Right lobe of liver (tissue), 6 donors: Measurements from ENCODE around the gene RICTOR. TPM values are rescaled to one million over a fixed set of nuclear protein-coding genes. Genes with fewer than 3 reads are reported as not detected.

ENCODE experiments used
- ATAC-seq, 4 donors: fragments of 200-7000 bp; cut with Tn5 transposase; one replicate each; pipeline ENCODE4 v1.9.1; 2020; ENCODE audit warnings: mild to moderate bottlenecking in 4 of 4, moderate library complexity in 4 of 4
- DNase-seq, 3 donors: peaks; one replicate each; pipeline ENCODE4 v3.0.0-alpha.2; 2020
- H3K27ac ChIP-seq, 3 donors: fragments of 200-600 bp; one replicate each; pipeline ENCODE4 v1.8.0; 2022
- H3K27me3 ChIP-seq, 2 donors: fragments of 200-600 bp; one replicate each; pipeline ENCODE4 v1.8.0; 2022
- H3K36me3 ChIP-seq, 4 donors: fragments of 200-600 bp; sonication (generic) in 1 of 4; one replicate each; pipeline versions ENCODE4 v1.5.1 to v1.8.0; 2017 to 2022; ENCODE audit warnings: control low read depth in 1 of 4
- H3K4me1 ChIP-seq, 4 donors: fragments of 200-600 bp; sonication (generic) in 1 of 4; one replicate each; pipeline versions ENCODE4 v1.5.1 to v1.8.0; 2017 to 2022; ENCODE audit warnings: control low read depth in 1 of 4
- H3K4me3 ChIP-seq, 3 donors: fragments of 200-600 bp; one replicate each; pipeline ENCODE4 v1.8.0; 2022
- H3K9me3 ChIP-seq, 4 donors: fragments of 200-600 bp; sonication (generic) in 1 of 4; one replicate each; pipeline versions ENCODE4 v1.5.1 to v1.8.0; 2017 to 2022; ENCODE audit warnings: control low read depth in 1 of 4
- CTCF ChIP-seq, 4 donors: fragments of 200-600 bp in 3 of 4; fragments of 450-650 bp in 1 of 4; IDR thresholded peaks; one replicate each; pipeline versions ENCODE4 v1.5.1 to v1.8.0; 2016 to 2022; ENCODE audit warnings: antibody characterized with exemption in 4 of 4, mild to moderate bottlenecking in 2 of 4
- POLR2A ChIP-seq: fragments of 450-650 bp; IDR thresholded peaks from one replicate; pipeline ENCODE4 v1.6.1; 2017; ENCODE audit warnings: antibody characterized with exemption, mild to moderate bottlenecking
- WGBS: methylation state at CpG from one replicate; pipeline ENCODE4 v1.1.6; 2018; ENCODE audit warnings: low coverage, low lambda C conversion rate; ENCODE audit not compliant: insufficient coverage; ENCODE audit errors: missing lambda C conversion rate; 5-methylcytosine and 5-hydroxymethylcytosine counted together
- intact Hi-C, 2 donors: fragments of 100-400 bp; cut with DNase I; formaldehyde crosslinking; loops; one replicate each; pipeline versions ENCODE4 v1.11.2 to v1.14.1; 2022
- total RNA-seq, 6 experiments: library from RNA; depleted of rRNA in 2 of 6; stranded (reverse); fragments of >200 nt in 2 of 6; fragmentation: NEBNext Ultra II Directional in 3 of 6; extraction: Animal tissue kit (Norgen Biotek cat#: 25700) in 3 of 6; gene quantifications; one replicate each; pipeline versions ENCODE4 v1.1.0 to v1.2.4, GENCODE V29; 2016 to 2023
- donor health status: DM: no; HTN: yes; CAD: no.
- donor health status: DM: no; HTN: no; CAD: no.
- donor health status: DM: no; HTN: no; CAD: no.
- donor health status: DM: no; HTN: yes; CAD: no.
- donor health status: DM: no; HTN: yes; CAD: no.

Gene RICTOR
- total RNA-seq, 6 experiments from 2014 or later: 9.8 to 19.2 (median 14.6) TPM

- peak; percentile 70 to 77 (median 71) for DNase-seq
These were observed 1.1 kb downstream of the RICTOR start for GRCh38 chr5:39072925-39073766.

GRCh38 chr5:39068099-39068498 is 6.1 kb downstream of the RICTOR start:
- TF ChIP-seq CTCF (IDR thresholded peaks at IDR 0.05) (no peak), POLR2A (no peak)
- no peak for ATAC-seq
- H3K36me3 ChIP-seq: no peaks in the 10 kb centered on the region
- no peak overlapping the region for H3K27ac ChIP-seq
- no peaks in the 10 kb centered on the region for H3K27me3 ChIP-seq
- no peak overlapping the region for H3K4me3 ChIP-seq
- no peak for DNase-seq
- H3K4me1 ChIP-seq: peaks cover 0 to 18% (median 0%) of the 10 kb centered on the region in 4 donors
- intact Hi-C loops: no loop called here
- 87% methylated on average over 3 of the region's 3 CpGs for WGBS
- H3K9me3 ChIP-seq: no peaks in the 10 kb centered on the region

More at GRCh38 chr5:39072925-39073766, 1.1 kb downstream of the RICTOR start:
- no peaks in the 10 kb centered on the region for H3K36me3 ChIP-seq
- peak; percentile 64 to 70 (median 68) for ATAC-seq
- peak overlapping the region; percentile 97 to 99 (median 98) for H3K27ac ChIP-seq
- peak overlapping the region; percentile 72 to 83 (median 75) for H3K4me3 ChIP-seq
- H3K9me3 ChIP-seq: no peaks in the 10 kb centered on the region
- TF ChIP-seq CTCF (IDR thresholded peaks at IDR 0.05) (no peak), POLR2A (no peak)
- intact Hi-C loops: loop anchor here in 1 of 2 donors (10.0 kb wide), 1 partner anchor 78 kb away; no protein-coding TSS in a partner anchor
- 1% methylated on average over 16 of the region's 27 CpGs for WGBS
- no peaks in the 10 kb centered on the region for H3K27me3 ChIP-seq
- peaks cover 0 to 22% (median 0%) of the 10 kb centered on the region in 4 donors for H3K4me1 ChIP-seq

- H3K27ac ChIP-seq: no peak overlapping the region
- H3K27me3 ChIP-seq: no peaks in the 10 kb centered on the region
- no peak for ATAC-seq
- H3K9me3 ChIP-seq: no peaks in the 10 kb centered on the region
- intact Hi-C loops: no loop called here
- H3K36me3 ChIP-seq: no peaks in the 10 kb centered on the region
- TF ChIP-seq POLR2A (no peak), CTCF (IDR thresholded peaks at IDR 0.05) (no peak)
- 96% methylated on average over 3 of the region's 3 CpGs for WGBS
- no peak for DNase-seq
- no peak overlapping the region for H3K4me3 ChIP-seq
- H3K4me1 ChIP-seq: peaks cover 0 to 11% (median 0%) of the 10 kb centered on the region in 4 donors
These were observed 9.7 kb downstream of the RICTOR start for GRCh38 chr5:39064450-39064849.

GRCh38 chr5:39063037-39063436 is 11.2 kb downstream of the RICTOR start:
- no peaks in the 10 kb centered on the region for H3K9me3 ChIP-seq
- H3K4me1 ChIP-seq: peaks cover 0 to 25% (median 7%) of the 10 kb centered on the region in 4 donors
- H3K27me3 ChIP-seq: no peaks in the 10 kb centered on the region
- TF ChIP-seq CTCF (IDR thresholded peaks at IDR 0.05) (no peak), POLR2A (no peak)
- ATAC-seq (no peak), DNase-seq (no peak)
- intact Hi-C loops: no loop called here
- no peaks in the 10 kb centered on the region for H3K36me3 ChIP-seq
- H3K4me3 ChIP-seq: no peak overlapping the region
- 60% methylated on average over 2 of the region's 2 CpGs for WGBS
- no peak overlapping the region for H3K27ac ChIP-seq
